HepG2 (cell line): ENCODE data around the gene NKD1. TPM values are rescaled to one million over a fixed set of nuclear protein-coding genes. Genes with fewer than 3 reads are reported as not detected.

Experiments
- E2F2 ChIP-seq: sonication (generic); formaldehyde crosslinking; IDR thresholded peaks from 2 replicates; pipeline ENCODE4 v1.4.0; 2020; ENCODE audit warnings: missing genetic modification reagents, borderline replicate concordance
- NFYB ChIP-seq: sonication (generic); formaldehyde crosslinking; IDR thresholded peaks from 2 replicates; pipeline ENCODE4 v1.4.0; 2020; ENCODE audit warnings: missing genetic modification reagents
- SALL1 ChIP-seq: sonication (generic); formaldehyde crosslinking; IDR thresholded peaks from 2 replicates; pipeline ENCODE4 v1.8.0; 2022; ENCODE audit warnings: mild to moderate bottlenecking, missing genetic modification reagents
- ZNF605 ChIP-seq: sonication (generic); formaldehyde crosslinking; IDR thresholded peaks from 2 replicates; pipeline ENCODE4 v1.8.0; 2022; ENCODE audit warnings: mild to moderate bottlenecking, missing genetic modification reagents
- ZNF670 ChIP-seq: sonication (generic); formaldehyde crosslinking; IDR thresholded peaks from 2 replicates; pipeline ENCODE4 v1.8.0; 2022; ENCODE audit warnings: mild to moderate bottlenecking, missing genetic modification reagents, borderline replicate concordance
- polyA plus RNA-seq, 8 experiments: library from polyadenylated mRNA; depleted of rRNA in 3 of 8; stranded (reverse) in 7 of 8; unstranded in 1 of 8; fragments of >200 nt; fragmentation: Illumina TruSeq in 4 of 8; extraction: Trizol in 4 of 8; gene quantifications; 2 replicates each; pipeline versions ENCODE4 v1.2.1 to v1.2.3, GENCODE V29; 2011 to 2016; ENCODE audit warnings: low read depth in 4 of 8, missing spikeins in 1 of 8, mixed read lengths in 1 of 8; ENCODE audit not compliant: insufficient read depth in 1 of 8
- total RNA-seq, 5 experiments: library from RNA; depleted of rRNA; stranded (reverse); fragments of >200 nt; fragmentation: Illumina TruSeq; extraction: Trizol; gene quantifications; 2 replicates each; pipeline ENCODE4 v1.2.3, GENCODE V29; 2016; ENCODE audit warnings: low read depth in 1 of 5
- TF ChIP-seq, protein P1 (sequence below): sonication (generic); formaldehyde crosslinking; IDR thresholded peaks from 2 replicates; pipeline ENCODE4 v1.8.1; 2023; ENCODE audit warnings: missing genetic modification reagents, mild to moderate bottlenecking, borderline replicate concordance
- TF ChIP-seq, protein P2 (sequence below): sonication (generic); formaldehyde crosslinking; conservative IDR thresholded peaks from 2 replicates; pipeline ENCODE4 v1.4.0; 2020; ENCODE audit warnings: missing genetic modification reagents
- TF ChIP-seq, protein P3 (sequence below): sonication (generic); formaldehyde crosslinking; IDR thresholded peaks from 2 replicates; pipeline ENCODE4 v1.4.0; 2020; ENCODE audit warnings: missing genetic modification reagents
- TF ChIP-seq, protein P4 (sequence below), 2 experiments: fragments of 450-650 bp in 1 of 2; sonication (generic) in 1 of 2; formaldehyde crosslinking in 1 of 2; IDR thresholded peaks; 2 replicates each; pipeline versions ENCODE4 v1.6.1 to v1.8.0; 2016 to 2022; ENCODE audit warnings: antibody characterized with exemption in 1 of 2, mild to moderate bottlenecking in 1 of 2, missing genetic modification reagents in 1 of 2

Gene NKD1
- total and polyA plus RNA-seq, 2 of the 13 experiments (the other 11 are each of a cell fraction or from before 2014, with no cell fraction given) = 70.4 to 121 TPM

DNA sequence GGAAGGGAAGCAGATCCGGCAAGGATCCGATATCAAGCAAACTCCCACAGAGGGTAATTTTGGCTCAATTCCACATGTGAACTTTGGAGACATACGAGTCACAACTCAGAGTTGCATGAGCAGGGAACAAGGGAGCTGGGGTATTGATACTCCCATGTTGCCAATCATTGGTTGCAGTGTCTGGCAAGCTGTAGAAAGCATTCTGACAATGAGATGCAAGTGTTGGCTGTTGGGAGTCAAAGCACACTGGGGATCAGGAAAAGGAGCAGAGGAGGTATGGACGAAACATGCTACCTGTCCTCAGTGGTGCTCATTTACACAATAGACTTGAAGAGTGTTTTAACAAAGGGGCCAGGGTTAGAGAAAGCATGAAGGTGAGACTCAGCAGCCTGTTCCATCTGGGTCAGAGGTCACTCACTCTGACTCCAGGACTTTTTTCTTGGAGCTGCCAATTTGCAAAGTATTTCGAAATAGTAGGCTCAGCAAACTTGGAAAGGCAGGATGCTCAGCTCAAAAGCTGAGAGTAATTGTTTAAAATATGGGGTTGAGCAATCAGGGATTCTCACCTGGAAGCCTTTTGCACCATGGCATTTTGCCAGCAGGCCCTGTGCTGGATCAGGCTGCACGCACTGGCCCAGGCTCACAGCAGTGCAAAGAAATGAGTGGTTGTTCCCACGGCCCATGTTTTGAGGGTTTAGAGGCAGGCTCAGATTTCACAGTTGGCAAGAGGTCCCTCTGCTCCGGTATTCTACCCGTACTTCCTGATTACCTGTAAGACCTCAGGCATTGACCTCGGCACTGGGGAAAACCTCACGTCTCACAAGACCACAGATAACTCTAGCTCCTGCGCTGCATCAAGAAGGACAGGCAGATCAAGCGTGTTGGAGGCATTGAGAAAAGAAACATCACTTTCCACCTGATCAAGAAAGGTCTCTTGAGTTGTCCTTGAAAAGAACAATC is 17.6 kb upstream of the NKD1 start (continued):
- TF ChIP-seq E2F2 (0 out of 2 replicates have a peak, but pooled peaks have one; percentile 75), NFYB (CRISPR knock-in tag) (0 out of 2 replicates have a peak, but pooled peaks have one; percentile 21), ZNF605 (peak; percentile 93), ZNF670 (CRISPR knock-in tag) (peak; percentile 34; the same call in 1 of the 2 replicates), SALL1 (CRISPR knock-in tag) (peak; percentile 96)
- TF ChIP-seq, protein P1, sequence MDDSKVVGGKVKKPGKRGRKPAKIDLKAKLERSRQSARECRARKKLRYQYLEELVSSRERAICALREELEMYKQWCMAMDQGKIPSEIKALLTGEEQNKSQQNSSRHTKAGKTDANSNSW (CRISPR knock-in tag) = no peak
- TF ChIP-seq, protein P2, sequence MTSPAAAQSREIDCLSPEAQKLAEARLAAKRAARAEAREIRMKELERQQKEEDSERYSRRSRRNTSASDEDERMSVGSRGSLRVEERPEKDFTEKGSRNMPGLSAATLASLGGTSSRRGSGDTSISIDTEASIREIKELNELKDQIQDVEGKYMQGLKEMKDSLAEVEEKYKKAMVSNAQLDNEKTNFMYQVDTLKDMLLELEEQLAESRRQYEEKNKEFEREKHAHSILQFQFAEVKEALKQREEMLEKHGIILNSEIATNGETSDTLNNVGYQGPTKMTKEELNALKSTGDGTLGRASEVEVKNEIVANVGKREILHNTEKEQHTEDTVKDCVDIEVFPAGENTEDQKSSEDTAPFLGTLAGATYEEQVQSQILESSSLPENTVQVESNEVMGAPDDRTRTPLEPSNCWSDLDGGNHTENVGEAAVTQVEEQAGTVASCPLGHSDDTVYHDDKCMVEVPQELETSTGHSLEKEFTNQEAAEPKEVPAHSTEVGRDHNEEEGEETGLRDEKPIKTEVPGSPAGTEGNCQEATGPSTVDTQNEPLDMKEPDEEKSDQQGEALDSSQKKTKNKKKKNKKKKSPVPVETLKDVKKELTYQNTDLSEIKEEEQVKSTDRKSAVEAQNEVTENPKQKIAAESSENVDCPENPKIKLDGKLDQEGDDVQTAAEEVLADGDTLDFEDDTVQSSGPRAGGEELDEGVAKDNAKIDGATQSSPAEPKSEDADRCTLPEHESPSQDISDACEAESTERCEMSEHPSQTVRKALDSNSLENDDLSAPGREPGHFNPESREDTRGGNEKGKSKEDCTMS (CRISPR knock-in tag) = no peak
- TF ChIP-seq, protein P3, sequence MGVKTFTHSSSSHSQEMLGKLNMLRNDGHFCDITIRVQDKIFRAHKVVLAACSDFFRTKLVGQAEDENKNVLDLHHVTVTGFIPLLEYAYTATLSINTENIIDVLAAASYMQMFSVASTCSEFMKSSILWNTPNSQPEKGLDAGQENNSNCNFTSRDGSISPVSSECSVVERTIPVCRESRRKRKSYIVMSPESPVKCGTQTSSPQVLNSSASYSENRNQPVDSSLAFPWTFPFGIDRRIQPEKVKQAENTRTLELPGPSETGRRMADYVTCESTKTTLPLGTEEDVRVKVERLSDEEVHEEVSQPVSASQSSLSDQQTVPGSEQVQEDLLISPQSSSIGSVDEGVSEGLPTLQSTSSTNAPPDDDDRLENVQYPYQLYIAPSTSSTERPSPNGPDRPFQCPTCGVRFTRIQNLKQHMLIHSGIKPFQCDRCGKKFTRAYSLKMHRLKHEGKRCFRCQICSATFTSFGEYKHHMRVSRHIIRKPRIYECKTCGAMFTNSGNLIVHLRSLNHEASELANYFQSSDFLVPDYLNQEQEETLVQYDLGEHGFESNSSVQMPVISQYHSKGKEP (CRISPR knock-in tag) = no peak
- TF ChIP-seq, protein P4, sequence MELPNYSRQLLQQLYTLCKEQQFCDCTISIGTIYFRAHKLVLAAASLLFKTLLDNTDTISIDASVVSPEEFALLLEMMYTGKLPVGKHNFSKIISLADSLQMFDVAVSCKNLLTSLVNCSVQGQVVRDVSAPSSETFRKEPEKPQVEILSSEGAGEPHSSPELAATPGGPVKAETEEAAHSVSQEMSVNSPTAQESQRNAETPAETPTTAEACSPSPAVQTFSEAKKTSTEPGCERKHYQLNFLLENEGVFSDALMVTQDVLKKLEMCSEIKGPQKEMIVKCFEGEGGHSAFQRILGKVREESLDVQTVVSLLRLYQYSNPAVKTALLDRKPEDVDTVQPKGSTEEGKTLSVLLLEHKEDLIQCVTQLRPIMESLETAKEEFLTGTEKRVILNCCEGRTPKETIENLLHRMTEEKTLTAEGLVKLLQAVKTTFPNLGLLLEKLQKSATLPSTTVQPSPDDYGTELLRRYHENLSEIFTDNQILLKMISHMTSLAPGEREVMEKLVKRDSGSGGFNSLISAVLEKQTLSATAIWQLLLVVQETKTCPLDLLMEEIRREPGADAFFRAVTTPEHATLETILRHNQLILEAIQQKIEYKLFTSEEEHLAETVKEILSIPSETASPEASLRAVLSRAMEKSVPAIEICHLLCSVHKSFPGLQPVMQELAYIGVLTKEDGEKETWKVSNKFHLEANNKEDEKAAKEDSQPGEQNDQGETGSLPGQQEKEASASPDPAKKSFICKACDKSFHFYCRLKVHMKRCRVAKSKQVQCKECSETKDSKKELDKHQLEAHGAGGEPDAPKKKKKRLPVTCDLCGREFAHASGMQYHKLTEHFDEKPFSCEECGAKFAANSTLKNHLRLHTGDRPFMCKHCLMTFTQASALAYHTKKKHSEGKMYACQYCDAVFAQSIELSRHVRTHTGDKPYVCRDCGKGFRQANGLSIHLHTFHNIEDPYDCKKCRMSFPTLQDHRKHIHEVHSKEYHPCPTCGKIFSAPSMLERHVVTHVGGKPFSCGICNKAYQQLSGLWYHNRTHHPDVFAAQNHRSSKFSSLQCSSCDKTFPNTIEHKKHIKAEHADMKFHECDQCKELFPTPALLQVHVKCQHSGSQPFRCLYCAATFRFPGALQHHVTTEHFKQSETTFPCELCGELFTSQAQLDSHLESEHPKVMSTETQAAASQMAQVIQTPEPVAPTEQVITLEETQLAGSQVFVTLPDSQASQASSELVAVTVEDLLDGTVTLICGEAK (IDR thresholded peaks at IDR 0.05) = no peak
- TF ChIP-seq, protein P4 (CRISPR knock-in tag; IDR thresholded peaks at IDR 0.05) = peak; percentile 75
